Measurements from ENCODE around the gene GALNT18.

Gene GALNT18

DNA sequence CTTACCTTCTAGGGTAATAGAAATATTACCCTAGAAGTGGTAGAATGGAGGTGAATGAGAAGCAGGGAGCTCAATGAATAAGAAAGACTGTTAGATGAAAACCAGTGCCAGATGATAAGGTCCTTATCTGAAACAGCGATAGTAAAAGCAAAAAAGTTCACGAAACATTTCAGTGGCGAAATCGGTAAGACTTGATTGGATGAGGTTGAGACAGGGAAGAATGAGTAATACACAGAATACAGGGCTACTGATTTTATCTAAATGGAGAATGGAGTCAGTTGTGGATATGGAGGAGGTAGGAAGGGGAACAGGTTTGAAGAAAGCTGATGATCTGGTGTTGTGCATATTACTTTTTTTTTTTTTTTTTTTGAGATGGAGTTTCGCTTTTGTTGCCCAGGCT is 96.5 kb downstream of the GALNT18 start:
- H3K4me3 ChIP-seq (ENCODE audit: low read depth, low read length), result no peak overlapping the region
- no peaks in the 10 kb centered on the region for H3K27me3 ChIP-seq (ENCODE audit: control insufficient read depth, insufficient read depth, low read length)
- no peak overlapping the region for H3K9ac ChIP-seq (ENCODE audit: low read depth, low read length)
- no peak overlapping the region for H3K27ac ChIP-seq (ENCODE audit: low read depth, low read length)
- no peaks in the 10 kb centered on the region for H3K36me3 ChIP-seq (ENCODE audit: control insufficient read depth, insufficient read depth, low read length)
- H3K4me1 ChIP-seq (ENCODE audit: control insufficient read depth, insufficient read depth, low read length), result peaks cover 7% of the 10 kb centered on the region; the same call in 1 of the 2 replicates
- no peaks in the 10 kb centered on the region for H3K9me3 ChIP-seq (ENCODE audit: control insufficient read depth, insufficient read depth, low read length)

DNA sequence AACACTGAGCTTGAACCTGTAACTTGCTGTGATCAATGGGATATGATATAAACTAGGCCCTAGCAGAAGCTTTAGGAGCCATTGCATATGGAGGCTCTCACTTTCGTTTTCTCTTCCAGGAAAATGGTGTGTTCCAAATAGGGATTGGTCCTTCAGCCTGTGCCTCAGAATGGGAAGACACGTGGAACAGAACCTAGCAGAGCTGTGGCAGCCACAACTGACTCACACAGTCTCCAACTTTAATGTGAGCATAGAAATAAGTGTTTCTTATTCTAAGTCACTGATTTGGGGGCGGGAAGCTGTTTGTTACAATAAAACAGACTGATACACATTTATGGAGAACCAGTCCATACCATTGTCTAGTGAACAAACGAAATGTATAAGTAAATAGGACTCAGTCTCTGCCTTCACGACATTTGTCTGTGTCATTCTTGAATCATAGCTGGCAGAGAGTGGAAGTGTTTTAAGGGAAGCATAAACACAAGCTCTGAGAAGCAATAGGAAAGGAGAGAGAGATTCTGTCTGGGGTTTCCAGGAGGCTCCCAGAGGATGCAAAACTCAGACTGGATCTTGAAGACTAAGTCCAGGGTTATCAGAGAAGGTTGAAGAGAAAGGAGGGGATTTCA is 97.3 kb downstream of the GALNT18 start:
- H3K27ac ChIP-seq (ENCODE audit: low read depth, low read length), result no peak overlapping the region
- H3K36me3 ChIP-seq (ENCODE audit: control insufficient read depth, insufficient read depth, low read length), result no peaks in the 10 kb centered on the region
- no peaks in the 10 kb centered on the region for H3K9me3 ChIP-seq (ENCODE audit: control insufficient read depth, insufficient read depth, low read length)
- H3K4me1 ChIP-seq (ENCODE audit: control insufficient read depth, insufficient read depth, low read length), result peaks cover 7% of the 10 kb centered on the region; the same call in 1 of the 2 replicates
- H3K4me3 ChIP-seq (ENCODE audit: low read depth, low read length), result no peak overlapping the region
- H3K9ac ChIP-seq (ENCODE audit: low read depth, low read length), result no peak overlapping the region
- no peaks in the 10 kb centered on the region for H3K27me3 ChIP-seq (ENCODE audit: control insufficient read depth, insufficient read depth, low read length)

DNA sequence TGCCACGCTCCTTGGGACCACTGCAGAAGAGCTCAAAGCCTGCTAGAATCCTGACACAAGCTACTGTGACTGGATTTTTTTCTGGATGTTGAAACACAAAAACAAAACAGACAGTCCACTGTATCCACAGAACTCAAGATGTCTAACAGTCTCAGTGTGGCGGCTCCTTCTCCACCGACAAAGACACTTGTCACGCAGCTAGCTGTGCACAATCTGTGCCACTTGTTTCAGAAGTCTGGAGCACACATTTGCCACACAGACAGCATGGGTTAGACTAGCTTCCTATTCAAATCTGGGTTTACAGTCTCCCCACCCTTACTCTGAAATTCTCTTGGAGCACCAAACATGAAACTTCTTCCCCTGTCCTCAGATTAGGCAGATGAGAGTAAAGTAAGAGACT is 99.2 kb downstream of the GALNT18 start:
- H3K9me3 ChIP-seq (ENCODE audit: control insufficient read depth, insufficient read depth, low read length), result no peaks in the 10 kb centered on the region
- H3K27me3 ChIP-seq (ENCODE audit: control insufficient read depth, insufficient read depth, low read length), result no peaks in the 10 kb centered on the region
- peaks cover 7% of the 10 kb centered on the region; the same call in 1 of the 2 replicates for H3K4me1 ChIP-seq (ENCODE audit: control insufficient read depth, insufficient read depth, low read length)
- H3K4me3 ChIP-seq (ENCODE audit: low read depth, low read length), result no peak overlapping the region
- no peaks in the 10 kb centered on the region for H3K36me3 ChIP-seq (ENCODE audit: control insufficient read depth, insufficient read depth, low read length)
- no peak overlapping the region for H3K27ac ChIP-seq (ENCODE audit: low read depth, low read length)
- H3K9ac ChIP-seq (ENCODE audit: low read depth, low read length), result no peak overlapping the region

DNA sequence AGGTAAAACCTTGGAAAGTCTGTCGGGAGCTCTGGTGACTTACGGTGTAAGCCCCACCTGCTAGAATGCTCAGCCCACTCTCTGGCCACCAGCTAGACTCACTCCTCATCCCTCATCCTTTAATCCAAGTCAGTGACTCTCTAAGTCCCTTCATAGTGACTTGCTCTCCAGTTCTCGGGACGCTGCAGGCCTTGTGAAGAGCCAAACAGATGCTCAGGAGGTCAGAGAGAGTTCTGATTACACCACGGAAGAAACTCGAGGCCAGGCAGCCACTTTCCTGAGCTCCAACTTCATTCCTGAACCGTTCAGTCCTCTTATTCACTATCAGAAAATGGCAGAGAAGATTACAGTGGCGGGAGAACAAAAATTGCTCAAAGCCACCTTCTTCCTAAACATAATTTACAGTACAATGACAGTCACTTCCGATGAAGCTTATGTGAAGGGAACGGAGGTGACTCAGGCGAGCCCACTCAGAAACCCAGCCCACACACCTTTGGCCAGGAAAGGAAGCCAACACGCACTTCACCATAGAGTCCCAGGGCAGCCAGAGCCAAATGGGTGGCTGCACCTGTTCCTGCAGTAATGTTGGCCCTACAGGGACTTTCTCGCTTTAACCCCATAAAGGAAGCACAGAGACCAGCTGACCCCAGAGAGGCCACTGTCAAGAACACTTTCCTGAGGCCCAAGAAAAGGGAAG is 100.4 kb downstream of the GALNT18 start:
- H3K9ac ChIP-seq (ENCODE audit: low read depth, low read length), result no peak overlapping the region
- H3K36me3 ChIP-seq (ENCODE audit: control insufficient read depth, insufficient read depth, low read length), result no peaks in the 10 kb centered on the region
- no peak overlapping the region for H3K4me3 ChIP-seq (ENCODE audit: low read depth, low read length)
- no peaks in the 10 kb centered on the region for H3K27me3 ChIP-seq (ENCODE audit: control insufficient read depth, insufficient read depth, low read length)
- H3K4me1 ChIP-seq (ENCODE audit: control insufficient read depth, insufficient read depth, low read length), result peaks cover 7% of the 10 kb centered on the region; the same call in 1 of the 2 replicates
- no peaks in the 10 kb centered on the region for H3K9me3 ChIP-seq (ENCODE audit: control insufficient read depth, insufficient read depth, low read length)
- H3K27ac ChIP-seq (ENCODE audit: low read depth, low read length), result no peak overlapping the region

DNA sequence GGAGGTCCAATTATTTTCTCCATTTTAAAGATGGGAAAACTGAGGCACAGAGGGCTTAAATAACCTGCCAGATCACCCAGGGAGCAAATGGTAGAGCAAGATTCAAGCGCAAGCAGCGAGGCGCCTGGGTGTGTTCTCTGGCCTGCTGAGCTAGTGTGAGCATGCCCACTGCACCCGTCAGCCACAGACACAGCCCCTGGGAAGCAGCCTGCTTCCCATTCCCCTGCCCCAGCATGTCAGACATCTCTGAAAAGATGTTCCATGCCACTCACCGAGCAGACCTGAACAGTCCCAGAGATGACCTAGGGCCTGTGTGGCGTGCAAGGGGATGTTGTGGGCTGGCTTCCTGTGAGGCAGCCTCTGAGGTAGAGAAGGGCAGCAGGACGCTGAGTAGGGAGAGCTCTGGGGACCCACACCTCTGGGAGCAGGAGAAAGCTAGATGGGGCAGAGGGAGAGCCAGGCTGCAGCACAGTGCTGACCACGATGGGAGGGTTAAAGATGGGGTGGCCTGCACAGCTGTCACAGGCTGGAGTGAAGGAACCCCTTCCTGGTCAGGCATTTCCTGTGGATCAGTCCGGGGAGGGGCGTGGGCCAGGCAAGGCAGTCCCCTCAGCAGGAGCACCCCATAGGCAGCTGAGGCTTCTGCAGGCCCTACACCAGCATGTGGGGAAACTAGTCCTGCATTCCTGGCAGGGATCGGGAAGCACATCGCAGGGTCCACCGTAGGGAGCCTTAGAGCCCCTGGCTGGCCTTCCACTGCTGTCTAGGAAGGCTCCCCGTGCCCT is 101.4 kb downstream of the GALNT18 start:
- no peaks in the 10 kb centered on the region for H3K36me3 ChIP-seq (ENCODE audit: control insufficient read depth, insufficient read depth, low read length)
- peaks cover 7% of the 10 kb centered on the region; the same call in 1 of the 2 replicates for H3K4me1 ChIP-seq (ENCODE audit: control insufficient read depth, insufficient read depth, low read length)
- no peak overlapping the region for H3K9ac ChIP-seq (ENCODE audit: low read depth, low read length)
- no peaks in the 10 kb centered on the region for H3K27me3 ChIP-seq (ENCODE audit: control insufficient read depth, insufficient read depth, low read length)
- no peak overlapping the region for H3K27ac ChIP-seq (ENCODE audit: low read depth, low read length)
- no peak overlapping the region for H3K4me3 ChIP-seq (ENCODE audit: low read depth, low read length)
- H3K9me3 ChIP-seq (ENCODE audit: control insufficient read depth, insufficient read depth, low read length), result no peaks in the 10 kb centered on the region

DNA sequence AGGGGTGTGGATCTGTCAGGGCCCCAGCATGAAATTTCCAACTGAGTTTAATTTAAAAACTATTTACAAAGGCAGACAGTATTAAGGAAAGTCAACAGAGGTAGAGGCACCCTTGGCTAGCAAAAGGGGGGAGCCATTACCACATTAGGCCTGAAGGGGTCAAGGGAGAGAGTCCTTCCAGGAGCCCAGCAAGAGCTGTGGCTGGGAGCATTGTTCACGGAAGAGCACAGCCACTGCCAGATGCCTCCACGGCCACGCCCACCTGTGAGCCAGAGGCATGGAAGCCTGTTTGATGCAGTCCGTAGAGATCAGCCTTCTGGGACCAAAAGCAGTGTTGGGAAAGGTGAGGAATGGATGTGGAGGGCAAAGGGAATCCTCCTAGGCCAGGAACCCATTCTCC is 102.6 kb downstream of the GALNT18 start:
- H3K27ac ChIP-seq (ENCODE audit: low read depth, low read length), result no peak overlapping the region
- H3K27me3 ChIP-seq (ENCODE audit: control insufficient read depth, insufficient read depth, low read length), result no peaks in the 10 kb centered on the region
- no peaks in the 10 kb centered on the region for H3K9me3 ChIP-seq (ENCODE audit: control insufficient read depth, insufficient read depth, low read length)
- H3K4me1 ChIP-seq (ENCODE audit: control insufficient read depth, insufficient read depth, low read length), result peaks cover 9% of the 10 kb centered on the region; the same call in 1 of the 2 replicates
- H3K9ac ChIP-seq (ENCODE audit: low read depth, low read length), result no peak overlapping the region
- no peak overlapping the region for H3K4me3 ChIP-seq (ENCODE audit: low read depth, low read length)
- no peaks in the 10 kb centered on the region for H3K36me3 ChIP-seq (ENCODE audit: control insufficient read depth, insufficient read depth, low read length)

DNA sequence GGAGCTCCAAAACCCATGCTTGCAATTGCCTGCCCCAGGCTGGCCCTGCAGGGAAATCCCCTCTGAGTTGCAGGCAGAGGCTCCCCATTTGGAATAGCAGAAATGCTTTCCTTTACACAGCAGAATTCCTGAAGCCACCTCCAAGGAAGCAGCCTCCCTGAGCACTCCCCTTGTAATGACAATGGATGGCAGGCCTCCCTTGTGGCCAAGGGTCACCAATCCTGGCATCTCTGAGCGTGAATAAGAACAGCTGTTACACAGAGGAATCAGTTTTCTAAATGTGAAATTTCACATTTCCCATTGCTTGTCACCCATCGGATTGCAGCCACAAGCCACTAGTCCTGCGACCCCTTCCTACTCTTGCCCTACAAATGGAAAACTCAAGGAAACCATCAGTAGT is 107.6 kb downstream of the GALNT18 start:
- Histone ChIP-seq H3K4me3 (ENCODE audit: low read depth, low read length) (no peak overlapping the region), H3K4me1 (ENCODE audit: control insufficient read depth, insufficient read depth, low read length) (peaks cover 5% of the 10 kb centered on the region), H3K27ac (ENCODE audit: low read depth, low read length) (no peak overlapping the region)

DNA sequence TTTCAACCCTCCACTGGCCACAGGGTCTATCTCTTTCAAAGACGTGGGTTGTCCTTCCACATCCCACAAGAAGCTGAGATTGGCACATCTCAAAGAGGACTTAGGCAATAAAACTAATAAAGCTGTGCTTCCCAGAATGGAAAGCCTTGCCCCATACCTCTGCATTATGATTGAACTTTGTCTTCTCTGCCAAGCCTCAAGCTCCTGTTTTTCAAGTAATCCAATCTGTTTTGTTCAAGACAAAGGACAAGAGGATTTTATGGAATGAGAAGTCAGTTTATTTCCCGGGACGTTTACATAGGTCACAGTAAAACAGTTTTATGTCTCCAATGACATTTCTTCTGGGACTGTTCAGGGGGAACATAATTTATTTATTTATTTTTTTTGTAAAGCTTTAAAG is 108.4 kb downstream of the GALNT18 start:
- Histone ChIP-seq H3K9ac (ENCODE audit: low read depth, low read length) (no peak overlapping the region), H3K4me3 (ENCODE audit: low read depth, low read length) (no peak overlapping the region), H3K9me3 (ENCODE audit: control insufficient read depth, insufficient read depth, low read length) (no peaks in the 10 kb centered on the region), H3K4me1 (ENCODE audit: control insufficient read depth, insufficient read depth, low read length) (peaks cover 5% of the 10 kb centered on the region), H3K27me3 (ENCODE audit: control insufficient read depth, insufficient read depth, low read length) (no peaks in the 10 kb centered on the region), H3K36me3 (ENCODE audit: control insufficient read depth, insufficient read depth, low read length) (no peaks in the 10 kb centered on the region), H3K27ac (ENCODE audit: low read depth, low read length) (no peak overlapping the region)

More for the DNA sequence above, 107.6 kb downstream of the GALNT18 start:
- Histone ChIP-seq H3K36me3 (ENCODE audit: control insufficient read depth, insufficient read depth, low read length) (no peaks in the 10 kb centered on the region), H3K27me3 (ENCODE audit: control insufficient read depth, insufficient read depth, low read length) (no peaks in the 10 kb centered on the region), H3K9me3 (ENCODE audit: control insufficient read depth, insufficient read depth, low read length) (no peaks in the 10 kb centered on the region), H3K9ac (ENCODE audit: low read depth, low read length) (no peak overlapping the region)

DNA sequence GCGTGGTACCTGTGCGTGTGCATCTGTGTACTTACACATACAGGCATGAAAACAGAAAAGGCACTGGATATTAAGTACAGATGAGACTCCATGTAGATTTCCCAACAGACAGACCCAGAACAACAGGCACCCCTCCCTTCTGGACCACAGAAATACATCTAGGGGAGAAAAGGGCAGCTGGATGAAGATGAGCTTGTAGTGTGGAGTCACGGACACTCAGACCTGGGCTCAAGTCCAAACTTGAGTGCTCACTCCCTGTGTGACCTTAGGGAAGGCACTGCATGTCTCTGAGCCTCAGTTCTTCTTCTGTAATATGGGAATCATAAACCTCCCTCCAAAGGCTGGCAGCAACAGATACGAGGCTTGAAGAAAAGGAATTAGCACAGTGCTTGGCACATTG is 108.9 kb downstream of the GALNT18 start:
- Histone ChIP-seq H3K9ac (ENCODE audit: low read depth, low read length) (no peak overlapping the region), H3K27me3 (ENCODE audit: control insufficient read depth, insufficient read depth, low read length) (no peaks in the 10 kb centered on the region), H3K36me3 (ENCODE audit: control insufficient read depth, insufficient read depth, low read length) (no peaks in the 10 kb centered on the region), H3K27ac (ENCODE audit: low read depth, low read length) (no peak overlapping the region), H3K4me3 (ENCODE audit: low read depth, low read length) (no peak overlapping the region), H3K9me3 (ENCODE audit: control insufficient read depth, insufficient read depth, low read length) (no peaks in the 10 kb centered on the region), H3K4me1 (ENCODE audit: control insufficient read depth, insufficient read depth, low read length) (peaks cover 5% of the 10 kb centered on the region)

DNA sequence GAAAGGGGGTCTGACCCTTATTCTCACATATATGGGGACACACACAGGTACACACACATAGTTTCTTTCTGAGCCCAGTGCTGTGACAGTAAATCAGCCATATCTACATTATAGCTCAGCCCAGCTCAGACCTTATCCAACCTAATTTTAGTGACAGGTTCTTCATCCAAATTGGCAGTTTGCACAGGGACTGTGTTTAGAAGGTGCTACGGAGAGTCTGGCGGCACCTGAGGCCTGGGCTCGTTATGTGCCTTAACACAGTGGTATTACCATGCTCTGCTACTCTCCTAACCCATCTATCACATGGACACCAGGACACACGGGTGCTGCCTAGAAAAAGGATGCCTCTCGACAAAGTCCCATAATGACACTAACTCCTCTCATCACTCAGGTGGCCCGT is 109.3 kb downstream of the GALNT18 start:
- Histone ChIP-seq H3K4me1 (ENCODE audit: control insufficient read depth, insufficient read depth, low read length) (peaks cover 5% of the 10 kb centered on the region), H3K9me3 (ENCODE audit: control insufficient read depth, insufficient read depth, low read length) (no peaks in the 10 kb centered on the region), H3K4me3 (ENCODE audit: low read depth, low read length) (no peak overlapping the region), H3K9ac (ENCODE audit: low read depth, low read length) (no peak overlapping the region), H3K36me3 (ENCODE audit: control insufficient read depth, insufficient read depth, low read length) (no peaks in the 10 kb centered on the region), H3K27me3 (ENCODE audit: control insufficient read depth, insufficient read depth, low read length) (no peaks in the 10 kb centered on the region), H3K27ac (ENCODE audit: low read depth, low read length) (no peak overlapping the region)

DNA sequence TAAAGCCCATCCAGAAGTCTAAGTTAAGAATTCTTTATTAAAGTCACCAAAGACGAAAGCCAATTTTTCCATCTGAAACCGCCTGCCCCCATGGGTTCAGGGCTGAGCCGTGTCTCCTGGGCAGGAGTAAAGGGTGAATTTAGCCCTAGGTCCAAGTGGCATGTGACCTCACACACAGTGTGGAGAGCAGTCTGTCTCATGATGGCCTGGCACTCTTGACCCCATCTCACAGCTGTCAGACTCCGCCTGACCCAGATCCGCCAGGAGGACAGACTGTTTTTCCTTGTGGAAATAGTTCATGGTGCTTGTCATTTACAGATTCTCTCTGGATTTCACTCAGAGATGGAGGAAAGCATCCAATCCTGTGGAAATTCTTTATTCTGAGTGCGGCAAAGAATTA is 109.7 kb downstream of the GALNT18 start:
- H3K9ac ChIP-seq (ENCODE audit: low read depth, low read length), result no peak overlapping the region

More for the DNA sequence above, 109.7 kb downstream of the GALNT18 start:
- Histone ChIP-seq H3K4me1 (ENCODE audit: control insufficient read depth, insufficient read depth, low read length) (peaks cover 5% of the 10 kb centered on the region), H3K4me3 (ENCODE audit: low read depth, low read length) (no peak overlapping the region), H3K9me3 (ENCODE audit: control insufficient read depth, insufficient read depth, low read length) (no peaks in the 10 kb centered on the region), H3K27me3 (ENCODE audit: control insufficient read depth, insufficient read depth, low read length) (no peaks in the 10 kb centered on the region), H3K36me3 (ENCODE audit: control insufficient read depth, insufficient read depth, low read length) (no peaks in the 10 kb centered on the region), H3K27ac (ENCODE audit: low read depth, low read length) (no peak overlapping the region)
